GM19468 (cell line): Measurements from ENCODE around the gene CNTFR.

Experiments used
- ATAC-seq: cut with Tn5 transposase; IDR thresholded peaks from one replicate; pipeline ENCODE4 v1.9.1; 2021; ENCODE audit warnings: mild to moderate bottlenecking, moderate library complexity, moderate number of reproducible peaks; ENCODE audit not compliant: unreplicated experiment; ENCODE audit errors: extremely low read depth

CNTFR gene

GRCh38 chr9:34591248-34591916, 1.9 kb upstream of the CNTFR start:
- ATAC-seq, result no peak

- ATAC-seq, result no peak
Measured at GRCh38 chr9:34590381-34591247, 1.1 kb upstream of the CNTFR start.

- ATAC-seq, result no peak
Measured at GRCh38 chr9:34588671-34589635, 571 bp downstream of the CNTFR start.

- no peak for ATAC-seq
Measured at GRCh38 chr9:34587271-34587670, 2.3 kb downstream of the CNTFR start.

GRCh38 chr9:34585946-34586669, 3.4 kb downstream of the CNTFR start:
- ATAC-seq, result no peak

- no peak for ATAC-seq
Measured at GRCh38 chr9:34584970-34585369, 4.6 kb downstream of the CNTFR start.

GRCh38 chr9:34582787-34583186, 6.7 kb downstream of the CNTFR start:
- ATAC-seq, result no peak

GRCh38 chr9:34581318-34581717, 8.2 kb downstream of the CNTFR start:
- ATAC-seq, result no peak

GRCh38 chr9:34580358-34580757, 9.2 kb downstream of the CNTFR start:
- ATAC-seq, result no peak

GRCh38 chr9:34579808-34580163, 9.7 kb downstream of the CNTFR start:
- no peak for ATAC-seq

GRCh38 chr9:34579104-34579807, 10.3 kb downstream of the CNTFR start:
- ATAC-seq, result no peak

GRCh38 chr9:34578241-34579103, 11.1 kb downstream of the CNTFR start:
- ATAC-seq, result no peak

GRCh38 chr9:34577400-34578240, 11.9 kb downstream of the CNTFR start:
- ATAC-seq, result no peak

- no peak for ATAC-seq
Measured at GRCh38 chr9:34576597-34577399, 12.7 kb downstream of the CNTFR start.

- ATAC-seq, result no peak
Measured at GRCh38 chr9:34575862-34576596, 13.5 kb downstream of the CNTFR start.

GRCh38 chr9:34575241-34575640, 14.3 kb downstream of the CNTFR start:
- no peak for ATAC-seq
